Ascending aorta (tissue), 2 donors: ENCODE measurements around the gene ATOH8. TPM values are rescaled to one million over a fixed set of nuclear protein-coding genes. Genes with fewer than 3 reads are reported as not detected.

Experiments
- DNase-seq, 2 donors: peaks; one replicate each; pipeline ENCODE4 v3.0.0-alpha.2; 2019; ENCODE audit warnings: low spot score in 2 of 2
- H3K27ac ChIP-seq, 2 donors: fragments of 200-600 bp; sonication (generic); one replicate each; pipeline ENCODE4 v1.5.1; 2016 to 2017; ENCODE audit warnings: mild to moderate bottlenecking in 1 of 2
- H3K27me3 ChIP-seq: fragments of 200-600 bp; sonication (generic); one replicate; pipeline ENCODE4 v1.5.1; 2017
- H3K36me3 ChIP-seq, 2 donors: fragments of 200-600 bp; sonication (generic); one replicate each; pipeline ENCODE4 v1.5.1; 2016
- H3K4me1 ChIP-seq, 2 donors: fragments of 200-600 bp; sonication (generic); one replicate each; pipeline ENCODE4 v1.5.1; 2016 to 2017; ENCODE audit warnings: mild to moderate bottlenecking in 1 of 2
- H3K4me3 ChIP-seq, 2 donors: fragments of 200-600 bp; sonication (generic); one replicate each; pipeline ENCODE4 v1.5.1; 2016 to 2017; ENCODE audit warnings: mild to moderate bottlenecking in 1 of 2
- H3K9me3 ChIP-seq, 2 donors: fragments of 200-600 bp; sonication (generic); one replicate each; pipeline ENCODE4 v1.5.1; 2016
- intact Hi-C: fragments of 100-400 bp; cut with DNase I; formaldehyde crosslinking; loops from one replicate; pipeline ENCODE4 v1.15.1; 2023
- total RNA-seq: library from RNA; depleted of rRNA; stranded (reverse); fragments of >200 nt; gene quantifications from one replicate; pipeline ENCODE4 v1.1.0, GENCODE V29; 2016
- TF ChIP-seq, protein P1 (sequence below), 3 experiments: fragments of 200-600 bp in 2 of 3; fragments of 450-650 bp in 1 of 3; sonication (generic) in 2 of 3; IDR thresholded peaks; one replicate each; pipeline ENCODE4 v1.5.1; 2016 to 2019; ENCODE audit warnings: antibody characterized with exemption in 3 of 3, mild to moderate bottlenecking in 1 of 3, moderate library complexity in 1 of 3

The ATOH8 gene
- total RNA-seq, 1 donor from 2014 or later = 239 TPM

DNA sequence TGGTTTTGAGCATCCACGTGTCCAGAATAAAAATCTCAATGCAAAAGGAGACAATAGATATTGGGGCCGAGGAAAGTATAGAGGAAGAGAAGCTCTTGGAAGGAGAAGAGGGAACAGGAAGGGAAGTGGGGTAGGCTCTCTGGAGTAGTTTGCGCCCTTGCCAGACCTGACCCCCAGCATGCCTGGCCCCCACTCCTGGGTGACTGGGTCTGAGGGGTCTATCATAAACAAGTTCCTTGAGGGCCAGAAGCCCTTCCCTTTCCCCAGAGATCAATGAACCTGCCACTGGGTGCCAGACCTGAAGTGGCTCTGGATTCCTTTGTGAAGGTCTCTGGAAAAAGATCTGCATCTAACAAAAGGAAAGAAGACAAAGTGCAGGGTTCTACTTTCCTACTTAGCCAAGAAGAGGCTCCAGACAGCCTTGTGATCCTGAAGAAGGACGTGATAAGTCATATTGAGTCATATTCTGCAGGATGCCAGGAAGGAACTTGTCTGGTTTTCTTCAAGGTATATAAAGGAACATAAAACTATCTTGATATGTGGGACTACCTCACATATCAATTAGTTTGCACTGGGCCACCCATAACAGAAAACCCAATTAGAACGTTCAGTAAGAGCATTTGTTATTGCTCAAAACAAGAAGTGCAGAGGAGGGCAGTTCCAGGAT lies 18.7 kb upstream of the ATOH8 start:
- H3K4me1 ChIP-seq = peaks cover 8 to 21% of the 10 kb centered on the region in 2 donors
- H3K36me3 ChIP-seq = no peaks in the 10 kb centered on the region
- no peak overlapping the region for H3K4me3 ChIP-seq
- H3K27me3 ChIP-seq = no peaks in the 10 kb centered on the region
- peak overlapping the region in 1 of 2 donors; percentile 13 for H3K27ac ChIP-seq
- no peaks in the 10 kb centered on the region for H3K9me3 ChIP-seq
- intact Hi-C loops = no loop called here
- TF ChIP-seq, protein P1, sequence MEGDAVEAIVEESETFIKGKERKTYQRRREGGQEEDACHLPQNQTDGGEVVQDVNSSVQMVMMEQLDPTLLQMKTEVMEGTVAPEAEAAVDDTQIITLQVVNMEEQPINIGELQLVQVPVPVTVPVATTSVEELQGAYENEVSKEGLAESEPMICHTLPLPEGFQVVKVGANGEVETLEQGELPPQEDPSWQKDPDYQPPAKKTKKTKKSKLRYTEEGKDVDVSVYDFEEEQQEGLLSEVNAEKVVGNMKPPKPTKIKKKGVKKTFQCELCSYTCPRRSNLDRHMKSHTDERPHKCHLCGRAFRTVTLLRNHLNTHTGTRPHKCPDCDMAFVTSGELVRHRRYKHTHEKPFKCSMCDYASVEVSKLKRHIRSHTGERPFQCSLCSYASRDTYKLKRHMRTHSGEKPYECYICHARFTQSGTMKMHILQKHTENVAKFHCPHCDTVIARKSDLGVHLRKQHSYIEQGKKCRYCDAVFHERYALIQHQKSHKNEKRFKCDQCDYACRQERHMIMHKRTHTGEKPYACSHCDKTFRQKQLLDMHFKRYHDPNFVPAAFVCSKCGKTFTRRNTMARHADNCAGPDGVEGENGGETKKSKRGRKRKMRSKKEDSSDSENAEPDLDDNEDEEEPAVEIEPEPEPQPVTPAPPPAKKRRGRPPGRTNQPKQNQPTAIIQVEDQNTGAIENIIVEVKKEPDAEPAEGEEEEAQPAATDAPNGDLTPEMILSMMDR (IDR thresholded peaks at IDR 0.05) = no peak
- no peak for DNase-seq

DNA sequence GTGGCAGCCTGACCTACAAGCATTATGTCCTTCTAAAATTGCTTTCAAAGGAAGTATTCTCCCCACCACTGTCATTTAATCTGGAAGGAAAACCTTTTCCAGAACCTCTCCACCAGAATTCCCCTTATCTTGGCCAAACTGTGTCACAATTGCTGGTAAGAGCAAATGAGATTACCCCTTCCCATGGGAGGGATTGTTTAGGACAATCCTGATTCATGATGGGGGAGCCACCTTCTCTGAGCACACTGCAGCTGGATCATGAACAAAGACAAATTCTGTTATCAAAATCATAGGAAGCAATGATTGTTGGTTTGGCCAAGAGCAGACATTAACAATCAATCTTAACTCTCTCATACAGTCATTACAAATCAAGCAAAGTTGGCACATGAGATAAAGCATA lies 18.1 kb upstream of the ATOH8 start:
- no peaks in the 10 kb centered on the region for H3K9me3 ChIP-seq
- TF ChIP-seq, protein P1 (IDR thresholded peaks at IDR 0.05) = no peak
- H3K27ac ChIP-seq = peak overlapping the region in 1 of 2 donors; percentile 13
- H3K27me3 ChIP-seq = no peaks in the 10 kb centered on the region
- intact Hi-C loops = no loop called here
- H3K4me3 ChIP-seq = no peak overlapping the region
- no peak for DNase-seq
- H3K4me1 ChIP-seq = peaks cover 11 to 27% of the 10 kb centered on the region in 2 donors
- H3K36me3 ChIP-seq = no peaks in the 10 kb centered on the region

DNA sequence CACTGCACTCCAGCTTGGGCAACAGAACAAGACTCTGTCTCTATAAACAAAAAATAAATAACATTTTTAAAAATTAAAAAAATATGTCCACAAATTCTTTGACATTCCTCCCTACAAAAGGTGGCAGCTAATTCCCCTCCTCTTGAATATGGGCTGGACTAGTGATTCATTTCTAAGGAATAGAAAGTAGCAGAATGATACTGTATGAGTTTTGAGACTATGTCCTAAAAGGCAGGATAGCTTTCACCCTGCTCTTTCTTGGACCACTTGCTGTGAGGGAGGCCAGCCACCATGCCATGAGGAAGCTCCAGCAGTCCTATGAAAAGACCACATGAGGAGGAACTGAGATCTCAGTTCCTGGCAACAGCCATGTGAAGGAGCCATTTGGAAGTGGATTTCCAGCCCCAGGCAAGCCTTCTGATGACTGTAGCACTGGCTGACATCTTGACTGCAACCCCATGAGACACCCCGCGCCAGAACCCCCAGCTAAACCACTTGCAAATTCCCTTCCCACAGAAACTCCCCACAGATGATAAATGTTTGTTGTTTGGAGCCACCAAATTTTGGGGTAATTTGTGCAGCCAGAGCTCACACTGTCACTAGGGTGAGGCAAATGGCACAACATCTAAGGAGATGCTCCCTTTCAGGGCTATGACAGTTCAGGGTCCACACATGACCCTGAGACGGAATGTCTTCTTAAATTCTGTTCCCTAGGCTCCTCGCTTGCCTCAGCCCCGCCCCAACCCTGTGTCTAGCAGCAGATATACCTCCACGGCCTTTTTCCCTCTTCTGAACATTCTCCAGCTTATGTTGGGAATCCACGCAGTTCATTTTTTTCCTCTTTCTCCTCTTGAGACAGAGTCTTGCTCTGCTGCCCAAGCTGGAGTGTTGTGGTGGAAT lies 17.1 kb upstream of the ATOH8 start:
- Histone ChIP-seq H3K27me3 (no peaks in the 10 kb centered on the region), H3K4me3 (no peak overlapping the region), H3K9me3 (no peaks in the 10 kb centered on the region), H3K4me1 (peaks cover 21 to 37% of the 10 kb centered on the region in 2 donors), H3K36me3 (no peaks in the 10 kb centered on the region), H3K27ac (peak overlapping the region; percentile 89 to 98)
- TF ChIP-seq, protein P1 (IDR thresholded peaks at IDR 0.05) = no peak
- intact Hi-C loops = no loop called here
- no peak for DNase-seq

DNA sequence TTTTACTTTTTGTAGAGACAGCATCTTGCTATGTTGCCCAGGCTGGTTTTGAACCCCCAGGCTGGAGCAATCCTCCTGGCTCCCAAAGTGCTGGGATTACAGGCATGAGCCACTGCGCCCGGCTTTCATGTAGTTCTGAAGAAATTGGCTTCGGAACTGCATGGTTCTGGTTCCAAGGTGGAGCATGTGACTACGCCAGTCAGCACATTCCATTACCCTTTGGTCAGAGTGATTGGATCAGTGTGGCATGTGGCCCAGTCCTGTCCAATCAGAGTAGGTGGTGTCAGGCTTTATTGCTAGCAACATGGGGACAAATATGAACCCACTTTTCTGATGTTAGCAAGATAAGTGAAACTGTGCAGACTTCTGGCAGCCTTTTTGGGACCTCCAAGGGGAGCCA lies 16.3 kb upstream of the ATOH8 start:
- peak; percentile 76 to 96 for DNase-seq

DNA sequence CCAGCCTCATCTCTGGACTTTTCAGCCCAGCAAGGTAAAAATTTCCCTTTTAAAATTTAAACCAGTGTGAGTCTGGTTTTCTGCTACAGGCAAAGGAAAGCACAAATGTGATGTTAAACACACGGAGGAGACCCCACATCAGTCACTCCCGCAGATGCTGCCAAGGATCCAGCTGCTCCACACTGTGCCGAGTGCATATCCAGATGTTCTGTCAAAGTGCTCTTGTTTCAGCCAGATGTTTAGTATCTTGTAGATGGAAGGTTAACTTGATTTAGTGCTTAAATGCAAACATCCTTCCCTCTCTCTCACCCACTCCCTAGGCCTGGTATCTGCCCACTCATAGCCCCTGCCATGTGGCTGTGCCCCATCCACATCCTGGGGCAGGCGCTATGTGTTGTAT lies 15.8 kb upstream of the ATOH8 start:
- TF ChIP-seq, protein P1 (IDR thresholded peaks at IDR 0.05) = no peak
- no peaks in the 10 kb centered on the region for H3K27me3 ChIP-seq
- peak overlapping the region; percentile 97 to 98 for H3K27ac ChIP-seq
- H3K36me3 ChIP-seq = no peaks in the 10 kb centered on the region
- peaks cover 24 to 46% of the 10 kb centered on the region in 2 donors for H3K4me1 ChIP-seq
- H3K9me3 ChIP-seq = no peaks in the 10 kb centered on the region
- intact Hi-C loops = no loop called here
- DNase-seq = no peak
- H3K4me3 ChIP-seq = no peak overlapping the region

More for the DNA sequence above, 16.3 kb upstream of the ATOH8 start:
- intact Hi-C loops = no loop called here
- no peak overlapping the region for H3K4me3 ChIP-seq
- peak overlapping the region; percentile 97 to 98 for H3K27ac ChIP-seq
- peaks cover 21 to 42% of the 10 kb centered on the region in 2 donors for H3K4me1 ChIP-seq
- no peaks in the 10 kb centered on the region for H3K9me3 ChIP-seq
- TF ChIP-seq, protein P1 (IDR thresholded peaks at IDR 0.05) = no peak
- no peaks in the 10 kb centered on the region for H3K27me3 ChIP-seq
- no peaks in the 10 kb centered on the region for H3K36me3 ChIP-seq
